HG02884 (cell line): ENCODE data around the gene STMN3.
"Not testable (repeated sequence)": the region's sequence is repeated elsewhere in the genome, so short reads cannot be mapped to it uniquely, and the experiment has no call there.

Experiments used
- ATAC-seq: cut with Tn5 transposase; IDR thresholded peaks from one replicate; pipeline ENCODE4 v1.9.1; 2021; ENCODE audit warnings: mild to moderate bottlenecking, moderate library complexity; ENCODE audit not compliant: unreplicated experiment

STMN3 gene

GRCh38 chr20:63678667-63679465 is 25.6 kb upstream of the STMN3 start:
- no peak for ATAC-seq

GRCh38 chr20:63678071-63678470 is 24.8 kb upstream of the STMN3 start:
- no peak for ATAC-seq

- ATAC-seq, result no peak
Measured at GRCh38 chr20:63675681-63676368, 22.6 kb upstream of the STMN3 start.

- no peak for ATAC-seq
Measured at GRCh38 chr20:63673951-63674350, 20.7 kb upstream of the STMN3 start.

- no peak for ATAC-seq
Measured at GRCh38 chr20:63672666-63673065, 19.4 kb upstream of the STMN3 start.

- not testable (repeated sequence) for ATAC-seq
Measured at GRCh38 chr20:63671695-63672094, 18.5 kb upstream of the STMN3 start.

GRCh38 chr20:63668351-63668750 is 15.1 kb upstream of the STMN3 start:
- no peak for ATAC-seq

- no peak for ATAC-seq
Measured at GRCh38 chr20:63667858-63668257, 14.6 kb upstream of the STMN3 start.

- no peak for ATAC-seq
Measured at GRCh38 chr20:63665708-63666107, 12.5 kb upstream of the STMN3 start.

GRCh38 chr20:63664861-63665594 is 11.8 kb upstream of the STMN3 start:
- no peak for ATAC-seq

- ATAC-seq, result no peak
Measured at GRCh38 chr20:63664143-63664851, 11.1 kb upstream of the STMN3 start.

GRCh38 chr20:63663332-63664066 is 10.3 kb upstream of the STMN3 start:
- no peak for ATAC-seq

- no peak for ATAC-seq
Measured at GRCh38 chr20:63662813-63663189, 9.6 kb upstream of the STMN3 start.

GRCh38 chr20:63661959-63662812 is 9.0 kb upstream of the STMN3 start:
- no peak for ATAC-seq

GRCh38 chr20:63661108-63661507 is 7.9 kb upstream of the STMN3 start:
- no peak for ATAC-seq

- no peak for ATAC-seq
Measured at GRCh38 chr20:63660622-63661021, 7.4 kb upstream of the STMN3 start.

GRCh38 chr20:63660174-63660573 is 7.0 kb upstream of the STMN3 start:
- ATAC-seq, result not testable (repeated sequence)

GRCh38 chr20:63659370-63659769 is 6.1 kb upstream of the STMN3 start:
- no peak for ATAC-seq

GRCh38 chr20:63658749-63659187 is 5.5 kb upstream of the STMN3 start:
- ATAC-seq, result no peak
